Limb (tissue), 2 donors: ENCODE results near the gene ACADVL.
A peak's percentile ranks its signal among the peaks of the same experiment; 100 is the strongest.

Experiments
- DNase-seq, 2 donors: peaks; one replicate each; pipeline ENCODE4 v3.0.0-alpha.2; 2016; ENCODE audit errors: extremely low spot score in 2 of 2

Gene ACADVL

GRCh38 chr17:7191069-7191468 is 28.7 kb upstream of the ACADVL start:
- no peak for DNase-seq

- DNase-seq, result peak in 1 of 2 donors; percentile 75
Measured at GRCh38 chr17:7191571-7192270, 28.0 kb upstream of the ACADVL start.

- peak in 1 of 2 donors; percentile 30 for DNase-seq
Measured at GRCh38 chr17:7192271-7192937, 27.3 kb upstream of the ACADVL start.

- no peak for DNase-seq
Measured at GRCh38 chr17:7195971-7196370, 23.8 kb upstream of the ACADVL start.

- no peak for DNase-seq
Measured at GRCh38 chr17:7196651-7197401, 22.9 kb upstream of the ACADVL start.

GRCh38 chr17:7203391-7203790 is 16.3 kb upstream of the ACADVL start:
- DNase-seq, result no peak

- peak in 1 of 2 donors; percentile 66 for DNase-seq
Measured at GRCh38 chr17:7204336-7204735, 15.4 kb upstream of the ACADVL start.

GRCh38 chr17:7204828-7205461 is 14.8 kb upstream of the ACADVL start:
- peak; percentile 91 to 94 for DNase-seq

- no peak for DNase-seq
Measured at GRCh38 chr17:7205561-7205960, 14.2 kb upstream of the ACADVL start.

GRCh38 chr17:7207120-7208001 is 12.4 kb upstream of the ACADVL start:
- no peak for DNase-seq

- DNase-seq, result no peak
Measured at GRCh38 chr17:7208027-7208571, 11.6 kb upstream of the ACADVL start.

GRCh38 chr17:7208754-7209460 is 10.8 kb upstream of the ACADVL start:
- DNase-seq, result no peak

- DNase-seq, result peak in 1 of 2 donors; percentile 74
Measured at GRCh38 chr17:7211491-7212273, 8.1 kb upstream of the ACADVL start.

GRCh38 chr17:7213895-7214299 is 5.8 kb upstream of the ACADVL start:
- peak; percentile 91 to 94 for DNase-seq

GRCh38 chr17:7214300-7215135 is 5.2 kb upstream of the ACADVL start:
- DNase-seq, result peak; percentile 98 to 100

- no peak for DNase-seq
Measured at GRCh38 chr17:7215136-7215638, 4.6 kb upstream of the ACADVL start.

- DNase-seq, result peak; percentile 43 to 68
Measured at GRCh38 chr17:7215652-7216180, 4.0 kb upstream of the ACADVL start.
